Neuronal stem cell (in vitro differentiated cells): ENCODE measurements around the gene MMP17.

Experiments used
- DNase-seq: peaks from one replicate; pipeline ENCODE4 v3.0.0-alpha.2; 2013; ENCODE audit warnings: low spot score
- H2AFZ ChIP-seq: one replicate; pipeline ENCODE4 v1.6.1; 2013; ENCODE audit warnings: mild to moderate bottlenecking, low read length, inconsistent platforms
- H2AK5ac ChIP-seq: 2 replicates; pipeline ENCODE4 v1.6.1; 2013; ENCODE audit warnings: low read depth, mild to moderate bottlenecking, inconsistent platforms, low read length, moderate library complexity, mixed read lengths
- H2BK120ac ChIP-seq: 2 replicates; pipeline ENCODE4 v1.6.1; 2013; ENCODE audit warnings: low read depth, mild to moderate bottlenecking, inconsistent platforms, low read length, moderate library complexity, mixed read lengths
- H2BK12ac ChIP-seq: one replicate; pipeline ENCODE4 v1.6.1; 2013; ENCODE audit warnings: low read length, inconsistent platforms
- H2BK15ac ChIP-seq: 2 replicates; pipeline ENCODE4 v1.6.1; 2013; ENCODE audit warnings: mild to moderate bottlenecking, low read length, inconsistent platforms, mixed read lengths
- H2BK5ac ChIP-seq: one replicate; pipeline ENCODE4 v1.6.1; 2013; ENCODE audit warnings: inconsistent platforms, mild to moderate bottlenecking, low read length, moderate library complexity
- H3K14ac ChIP-seq: one replicate; pipeline ENCODE4 v1.6.1; 2013; ENCODE audit warnings: low read length, inconsistent platforms
- H3K18ac ChIP-seq: 2 replicates; pipeline ENCODE4 v1.6.1; 2013; ENCODE audit warnings: low read length, inconsistent platforms
- H3K23ac ChIP-seq: 2 replicates; pipeline ENCODE4 v1.6.1; 2013; ENCODE audit warnings: low read depth, mild to moderate bottlenecking, mixed read lengths, low read length, inconsistent platforms; ENCODE audit not compliant: poor library complexity
- H3K27ac ChIP-seq: replicated peaks from 3 replicates; pipeline ENCODE4 v1.5.1; 2013; ENCODE audit warnings: low read length, inconsistent platforms
- H3K27me3 ChIP-seq, 3 experiments: 2 replicates each; pipeline ENCODE4 v1.6.1; 2013; ENCODE audit warnings: low read length in 3 of 3, mild to moderate bottlenecking in 2 of 3, inconsistent platforms in 1 of 3, low read depth in 1 of 3, mixed read lengths in 1 of 3, moderate library complexity in 1 of 3; ENCODE audit not compliant: control insufficient read depth in 3 of 3, insufficient read depth in 3 of 3
- H3K36me3 ChIP-seq, 2 donors: replicated peaks in 1 of 2; 2 replicates each; pipeline ENCODE4 v1.6.1; 2013; ENCODE audit warnings: low read length in 2 of 2; ENCODE audit not compliant: control insufficient read depth in 2 of 2, insufficient read depth in 2 of 2
- H3K4ac ChIP-seq: 2 replicates; pipeline ENCODE4 v1.6.1; 2013; ENCODE audit warnings: inconsistent platforms, mild to moderate bottlenecking, low read length, moderate library complexity
- H3K4me1 ChIP-seq, 2 donors: 1 replicate in 1 of 2; 2 replicates in 1 of 2; pipeline ENCODE4 v1.6.1; 2013; ENCODE audit warnings: low read length in 2 of 2, low read depth in 1 of 2; ENCODE audit not compliant: control insufficient read depth in 2 of 2, insufficient read depth in 1 of 2
- H3K4me2 ChIP-seq: one replicate; pipeline ENCODE4 v1.6.1; 2013; ENCODE audit warnings: mild to moderate bottlenecking, low read length, inconsistent platforms; ENCODE audit not compliant: insufficient read depth, poor library complexity, severe bottlenecking
- H3K4me3 ChIP-seq, 2 donors: 2 replicates each; pipeline ENCODE4 v1.5.1; 2013; ENCODE audit warnings: low read length in 2 of 2, mild to moderate bottlenecking in 2 of 2, inconsistent platforms in 1 of 2, moderate library complexity in 1 of 2
- H3K79me1 ChIP-seq: one replicate; pipeline ENCODE4 v1.6.1; 2013; ENCODE audit warnings: low read depth, mild to moderate bottlenecking, inconsistent platforms, low read length, moderate library complexity
- H3K9ac ChIP-seq: one replicate; pipeline ENCODE4 v1.6.1; 2013; ENCODE audit warnings: mild to moderate bottlenecking, low read depth, low read length, inconsistent platforms; ENCODE audit not compliant: poor library complexity
- H3K9me3 ChIP-seq, 2 donors: replicated peaks in 1 of 2; 2 replicates each; pipeline versions ENCODE3 to v1.6.1; 2013; ENCODE audit warnings: low read length in 2 of 2, mild to moderate bottlenecking in 2 of 2, inconsistent platforms in 1 of 2, low read depth in 1 of 2, mixed read lengths in 1 of 2, moderate library complexity in 1 of 2; ENCODE audit not compliant: control insufficient read depth in 2 of 2, insufficient read depth in 1 of 2
- H4K8ac ChIP-seq: one replicate; pipeline ENCODE4 v1.6.1; 2013; ENCODE audit warnings: low read depth, mild to moderate bottlenecking, inconsistent platforms, low read length, moderate library complexity
- H4K91ac ChIP-seq: one replicate; pipeline ENCODE4 v1.6.1; 2013; ENCODE audit warnings: low read length, low read depth, mild to moderate bottlenecking, inconsistent platforms; ENCODE audit not compliant: poor library complexity
- WGBS, 2 donors: extraction: QIAGEN DNeasy Blood & Tissue Kit; methylation state at CpG; one replicate each; pipeline ENCODE4 v1.1.7; 2013; ENCODE audit warnings: missing lambda C conversion rate in 2 of 2, mixed read lengths in 1 of 2; ENCODE audit not compliant: insufficient read length in 2 of 2, insufficient replicate concordance in 1 of 2; ENCODE audit errors: extremely low coverage in 2 of 2; 5-methylcytosine and 5-hydroxymethylcytosine counted together

The MMP17 gene

DNA sequence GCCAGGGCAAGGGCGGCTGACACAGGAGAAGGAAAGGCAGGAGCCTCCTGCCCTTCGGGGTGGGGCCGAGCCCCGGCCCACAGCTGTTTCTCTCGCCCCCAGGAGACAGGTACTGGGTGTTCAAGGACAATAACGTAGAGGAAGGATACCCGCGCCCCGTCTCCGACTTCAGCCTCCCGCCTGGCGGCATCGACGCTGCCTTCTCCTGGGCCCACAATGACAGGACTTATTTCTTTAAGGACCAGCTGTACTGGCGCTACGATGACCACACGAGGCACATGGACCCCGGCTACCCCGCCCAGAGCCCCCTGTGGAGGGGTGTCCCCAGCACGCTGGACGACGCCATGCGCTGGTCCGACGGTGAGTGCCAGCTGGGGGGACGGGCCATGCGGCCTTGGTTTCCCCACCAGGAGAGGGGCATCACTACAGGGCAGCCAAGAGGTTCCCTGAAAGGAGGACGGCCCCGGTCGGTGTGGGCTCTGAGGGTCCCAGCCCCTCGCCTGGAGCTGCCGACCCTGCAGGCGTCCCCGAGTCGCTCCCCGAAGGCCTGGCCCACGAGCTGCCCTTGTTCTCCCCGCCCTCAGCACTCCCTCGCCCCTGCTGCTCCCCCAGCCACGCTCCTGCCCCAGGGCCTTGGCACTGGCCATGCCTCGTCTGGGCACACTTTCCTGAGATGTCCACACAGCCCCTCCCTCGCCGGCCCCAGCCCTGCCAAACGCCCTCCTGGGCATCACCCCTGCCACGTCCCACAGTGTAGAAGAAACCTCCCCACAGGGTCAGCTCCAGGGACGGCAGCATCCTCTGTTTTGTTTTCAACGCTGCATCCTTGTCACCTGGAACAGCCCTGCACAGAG, 21.7 kb downstream of the MMP17 start:
- peak overlapping the region; percentile 52 for H2AK5ac ChIP-seq
- H3K4me2 ChIP-seq, result no peak overlapping the region
- no peak overlapping the region for H3K27ac ChIP-seq
- no peaks in the 10 kb centered on the region for H3K4me1 ChIP-seq
- no peaks in the 10 kb centered on the region for H3K27me3 ChIP-seq
- H2BK12ac ChIP-seq, result no peak overlapping the region
- peak overlapping the region; percentile 48 for H3K18ac ChIP-seq
- H3K9ac ChIP-seq, result peak overlapping the region; percentile 60
- H4K8ac ChIP-seq, result no peak overlapping the region
- H4K91ac ChIP-seq, result no peak overlapping the region
- WGBS, 2 donors, result no CpG with 5 or more reads among the region's 47 CpGs
- H2BK15ac ChIP-seq, result peak overlapping the region; percentile 81
- H3K9me3 ChIP-seq, result no peaks in the 10 kb centered on the region
- DNase-seq, result no peak
- peaks cover 0 to 22% of the 10 kb centered on the region in 2 donors for H3K36me3 ChIP-seq
- H3K14ac ChIP-seq, result no peak overlapping the region
- H2BK5ac ChIP-seq, result no peak overlapping the region
- H2BK120ac ChIP-seq, result no peak overlapping the region
- H3K4ac ChIP-seq, result no peak overlapping the region
- H3K23ac ChIP-seq, result no peak overlapping the region
- no peaks in the 10 kb centered on the region for H3K79me1 ChIP-seq
- H2AFZ ChIP-seq, result no peak overlapping the region
- no peak overlapping the region for H3K4me3 ChIP-seq

DNA sequence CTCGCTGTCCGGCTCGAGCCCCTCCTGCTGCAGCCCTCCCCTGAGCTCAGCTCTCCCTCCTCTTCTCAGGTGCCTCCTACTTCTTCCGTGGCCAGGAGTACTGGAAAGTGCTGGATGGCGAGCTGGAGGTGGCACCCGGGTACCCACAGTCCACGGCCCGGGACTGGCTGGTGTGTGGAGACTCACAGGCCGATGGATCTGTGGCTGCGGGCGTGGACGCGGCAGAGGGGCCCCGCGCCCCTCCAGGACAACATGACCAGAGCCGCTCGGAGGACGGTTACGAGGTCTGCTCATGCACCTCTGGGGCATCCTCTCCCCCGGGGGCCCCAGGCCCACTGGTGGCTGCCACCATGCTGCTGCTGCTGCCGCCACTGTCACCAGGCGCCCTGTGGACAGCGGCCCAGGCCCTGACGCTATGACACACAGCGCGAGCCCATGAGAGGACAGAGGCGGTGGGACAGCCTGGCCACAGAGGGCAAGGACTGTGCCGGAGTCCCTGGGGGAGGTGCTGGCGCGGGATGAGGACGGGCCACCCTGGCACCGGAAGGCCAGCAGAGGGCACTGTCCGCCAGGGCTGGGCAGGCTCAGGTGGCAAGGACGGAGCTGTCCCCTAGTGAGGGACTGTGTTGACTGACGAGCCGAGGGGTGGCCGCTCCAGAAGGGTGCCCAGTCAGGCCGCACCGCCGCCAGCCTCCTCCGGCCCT, 22.8 kb downstream of the MMP17 start:
- DNase-seq, result no peak

DNA sequence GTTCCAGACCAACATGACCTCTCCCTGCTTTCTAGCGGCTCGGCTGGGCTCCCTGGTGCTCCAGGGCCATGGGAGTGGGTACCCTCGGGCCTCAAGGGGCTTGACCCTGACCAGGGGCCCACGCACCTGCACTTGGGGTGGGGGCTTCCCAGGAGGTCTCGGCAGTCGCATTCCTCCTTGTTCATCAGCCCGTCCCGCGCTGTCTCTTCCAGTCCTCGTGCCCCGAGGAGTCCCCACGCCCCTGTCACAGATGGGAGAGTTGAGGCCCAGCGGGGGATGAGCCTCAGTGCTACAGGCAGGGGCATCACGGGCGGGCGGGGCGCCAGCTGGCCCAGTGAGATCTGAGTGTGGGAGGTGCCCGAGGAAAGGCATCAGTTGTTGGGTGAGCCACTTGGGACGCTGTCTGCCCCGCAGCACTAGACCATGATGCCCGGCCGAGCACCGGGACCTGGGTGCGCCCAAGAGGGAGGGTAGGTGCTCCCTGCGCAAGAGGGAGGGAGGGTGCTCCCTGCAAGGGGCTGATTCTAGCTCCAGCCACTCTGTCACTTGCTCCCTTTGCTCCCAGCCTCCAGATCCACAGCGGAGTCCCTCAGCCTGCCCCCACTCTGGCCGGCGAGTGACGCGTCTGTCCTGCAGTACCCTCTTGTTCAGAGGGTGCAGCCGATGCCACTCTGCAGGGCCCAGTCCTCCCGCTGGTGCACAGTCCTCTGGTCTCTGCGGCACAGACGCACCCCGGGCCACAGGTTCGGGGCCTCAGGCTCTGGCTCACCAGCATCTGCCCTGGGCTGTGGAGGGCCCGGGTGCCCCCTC, 23.8 kb downstream of the MMP17 start:
- H3K18ac ChIP-seq, result peak overlapping the region; percentile 64
- H4K8ac ChIP-seq, result peak overlapping the region; percentile 43
- no peak overlapping the region for H3K4me3 ChIP-seq
- no peak overlapping the region for H2AFZ ChIP-seq
- H3K9ac ChIP-seq, result no peak overlapping the region
- no peak overlapping the region for H3K4me2 ChIP-seq
- H3K4ac ChIP-seq, result no peak overlapping the region
- H4K91ac ChIP-seq, result peak overlapping the region; percentile 30
- H2AK5ac ChIP-seq, result peak overlapping the region; percentile 60
- H2BK5ac ChIP-seq, result no peak overlapping the region
- H3K9me3 ChIP-seq, result no peaks in the 10 kb centered on the region
- H2BK15ac ChIP-seq, result peak overlapping the region; percentile 58
- no peaks in the 10 kb centered on the region for H3K27me3 ChIP-seq
- H3K4me1 ChIP-seq, result no peaks in the 10 kb centered on the region
- no peaks in the 10 kb centered on the region for H3K79me1 ChIP-seq
- peaks cover 0 to 4% of the 10 kb centered on the region in 2 donors for H3K36me3 ChIP-seq
- no CpG with 5 or more reads among the region's 37 CpGs for WGBS, 2 donors
- no peak for DNase-seq
- H3K23ac ChIP-seq, result peak overlapping the region; percentile 12
- no peak overlapping the region for H3K27ac ChIP-seq
- H3K14ac ChIP-seq, result peak overlapping the region; percentile 56
- H2BK120ac ChIP-seq, result no peak overlapping the region
- H2BK12ac ChIP-seq, result peak overlapping the region; percentile 22

More for the DNA sequence above, 22.8 kb downstream of the MMP17 start:
- peak overlapping the region; percentile 28 for H2AK5ac ChIP-seq
- H3K4me3 ChIP-seq, result no peak overlapping the region
- no CpG with 5 or more reads among the region's 41 CpGs for WGBS, 2 donors
- H2BK15ac ChIP-seq, result peak overlapping the region; percentile 58
- peak overlapping the region; percentile 43 for H4K8ac ChIP-seq
- H3K4me2 ChIP-seq, result no peak overlapping the region
- no peaks in the 10 kb centered on the region for H3K27me3 ChIP-seq
- peak overlapping the region; percentile 24 for H2BK5ac ChIP-seq
- peaks cover 0 to 12% of the 10 kb centered on the region in 2 donors for H3K36me3 ChIP-seq
- H2BK120ac ChIP-seq, result no peak overlapping the region
- H3K4me1 ChIP-seq, result no peaks in the 10 kb centered on the region
- H3K4ac ChIP-seq, result peak overlapping the region; percentile 37
- peak overlapping the region; percentile 41 for H2BK12ac ChIP-seq
- peak overlapping the region; percentile 57 for H3K18ac ChIP-seq
- H2AFZ ChIP-seq, result no peak overlapping the region
- H3K9ac ChIP-seq, result peak overlapping the region; percentile 44
- no peak overlapping the region for H3K27ac ChIP-seq
- peak overlapping the region; percentile 80 for H3K23ac ChIP-seq
- no peaks in the 10 kb centered on the region for H3K9me3 ChIP-seq
- no peaks in the 10 kb centered on the region for H3K79me1 ChIP-seq
- H4K91ac ChIP-seq, result peak overlapping the region; percentile 30
- H3K14ac ChIP-seq, result peak overlapping the region; percentile 71
